ENCODE data around the gene ZNF592.

The ZNF592 gene

GRCh38 chr15:84748274-84749110, at the start of gene ZNF592:
Gene ZNF592 (plus strand): TSS chr15:84748592. CDS start chr15:84782676, 34,084 bp downstream.
- TF ChIP-seq CTCF (IDR thresholded peaks at IDR 0.05; ENCODE audit: low read depth, low read length, missing control alignments) = peak; percentile 33
- peak within 1 kb of the TSS; percentile 91 for H3K4me3 ChIP-seq (ENCODE audit: low read depth, low read length)
- DNase-seq (ENCODE audit: low read depth) = no peak

GRCh38 chr15:84699538-84700191, 48.7 kb upstream of the ZNF592 start:
- DNase-seq (ENCODE audit: low read depth) = no peak
- H3K4me3 ChIP-seq (ENCODE audit: low read depth, low read length) = no peak overlapping the region
- TF ChIP-seq CTCF (IDR thresholded peaks at IDR 0.05; ENCODE audit: low read depth, low read length, missing control alignments) = no peak

GRCh38 chr15:84702961-84703482, 45.4 kb upstream of the ZNF592 start:
- no peak for DNase-seq (ENCODE audit: low read depth)
- no peak for TF ChIP-seq CTCF (IDR thresholded peaks at IDR 0.05; ENCODE audit: low read depth, low read length, missing control alignments)
- H3K4me3 ChIP-seq (ENCODE audit: low read depth, low read length) = no peak overlapping the region

GRCh38 chr15:84703808-84704207, 44.6 kb upstream of the ZNF592 start:
- no peak for DNase-seq (ENCODE audit: low read depth)
- TF ChIP-seq CTCF (IDR thresholded peaks at IDR 0.05; ENCODE audit: low read depth, low read length, missing control alignments) = no peak
- H3K4me3 ChIP-seq (ENCODE audit: low read depth, low read length) = no peak overlapping the region

GRCh38 chr15:84714372-84714771, 34.0 kb upstream of the ZNF592 start:
- peak overlapping the region; percentile 90 for H3K4me3 ChIP-seq (ENCODE audit: low read depth, low read length)
- no peak for DNase-seq (ENCODE audit: low read depth)
- no peak for TF ChIP-seq CTCF (IDR thresholded peaks at IDR 0.05; ENCODE audit: low read depth, low read length, missing control alignments)

- H3K4me3 ChIP-seq (ENCODE audit: low read depth, low read length) = peak overlapping the region; percentile 90
- DNase-seq (ENCODE audit: low read depth) = no peak
- no peak for TF ChIP-seq CTCF (IDR thresholded peaks at IDR 0.05; ENCODE audit: low read depth, low read length, missing control alignments)
These were observed 33.6 kb upstream of the ZNF592 start for GRCh38 chr15:84714821-84715220.

Data from GM12864 (cell line).